ENCODE results near the gene CEMIP2. TPM values are rescaled to one million over a fixed set of nuclear protein-coding genes. Genes with fewer than 3 reads are reported as not detected.

Gene CEMIP2
- total and polyA plus RNA-seq, 10 of the 15 experiments (the other 5 are each of a cell fraction or from before 2014, with no cell fraction given), result 0.50 to 19.2 (median 1.2) TPM

DNA sequence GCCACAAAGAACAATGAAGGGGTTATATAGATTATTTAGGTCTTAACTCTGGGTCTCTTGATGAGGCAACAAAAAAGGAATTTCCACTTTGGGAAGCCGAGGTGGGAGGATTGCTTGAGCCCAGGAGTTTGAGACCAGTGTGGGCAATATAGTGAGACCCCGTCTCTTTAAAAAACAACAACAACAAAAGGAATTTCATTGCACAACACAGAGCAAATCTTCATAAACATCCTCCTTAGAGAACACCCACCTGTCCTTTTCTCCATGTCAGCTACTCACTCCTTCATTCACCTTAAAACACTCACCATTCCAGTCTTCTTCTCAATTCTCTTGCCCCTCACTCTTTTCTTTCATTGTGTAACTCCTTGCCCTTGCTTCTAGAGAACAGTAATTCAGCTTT, 39.8 kb upstream of the CEMIP2 start:
- Histone ChIP-seq H3K79me2 (ENCODE audit: control insufficient read depth, insufficient read depth, low read length) (no peaks in the 10 kb centered on the region), H4K20me1 (ENCODE audit: control insufficient read depth, insufficient read depth) (no peaks in the 10 kb centered on the region), H3K36me3 (ENCODE audit: control insufficient read depth in 2 of 2, insufficient read depth in 2 of 2, low read length in 1 of 2) (no peaks in the 10 kb centered on the region), H3K27me3 (replicated peaks in 1 of 2; ENCODE audit: control insufficient read depth in 2 of 2, insufficient read depth in 2 of 2, low read length in 1 of 2) (no peaks in the 10 kb centered on the region), H3K4me3 (no peak overlapping the region), H3K27ac (ENCODE audit: control insufficient read depth, insufficient read depth) (no peak overlapping the region), H3K4me1 (ENCODE audit: control insufficient read depth, insufficient read depth, low read length) (no peaks in the 10 kb centered on the region), H3K9ac (ENCODE audit: control insufficient read depth, insufficient read depth, low read length) (no peak overlapping the region), H3K4me2 (ENCODE audit: control insufficient read depth, insufficient read depth) (no peak overlapping the region), H3K9me3 (replicated peaks; ENCODE audit: control insufficient read depth, insufficient read depth, low read length) (no peaks in the 10 kb centered on the region; the same call in 2 of the 3 replicates), H2AFZ (ENCODE audit: control insufficient read depth, low read depth, low read length) (no peak overlapping the region)
- no peak for DNase-seq (ENCODE audit: low read depth, low spot score)
- in situ Hi-C loops (cut with MboI) (loop anchor here (5.0 to 10.0 kb wide), 2 partner anchors 219 to 467 kb away; no protein-coding TSS in a partner anchor), intact Hi-C loops (cut with micrococcal nuclease; ENCODE audit: unreplicated experiment) (loop anchor here (5.0 to 10.0 kb wide), 2 partner anchors 164 to 467 kb away; no protein-coding TSS in a partner anchor)
- CTCF ChIA-PET, result interaction anchor here (0.9 to 12.3 kb wide), 9 partner anchors 11 to 231 kb away, joined by 3 to 213 read pairs (median 6); no protein-coding TSS in a partner anchor
- TF ChIP-seq, protein P1, sequence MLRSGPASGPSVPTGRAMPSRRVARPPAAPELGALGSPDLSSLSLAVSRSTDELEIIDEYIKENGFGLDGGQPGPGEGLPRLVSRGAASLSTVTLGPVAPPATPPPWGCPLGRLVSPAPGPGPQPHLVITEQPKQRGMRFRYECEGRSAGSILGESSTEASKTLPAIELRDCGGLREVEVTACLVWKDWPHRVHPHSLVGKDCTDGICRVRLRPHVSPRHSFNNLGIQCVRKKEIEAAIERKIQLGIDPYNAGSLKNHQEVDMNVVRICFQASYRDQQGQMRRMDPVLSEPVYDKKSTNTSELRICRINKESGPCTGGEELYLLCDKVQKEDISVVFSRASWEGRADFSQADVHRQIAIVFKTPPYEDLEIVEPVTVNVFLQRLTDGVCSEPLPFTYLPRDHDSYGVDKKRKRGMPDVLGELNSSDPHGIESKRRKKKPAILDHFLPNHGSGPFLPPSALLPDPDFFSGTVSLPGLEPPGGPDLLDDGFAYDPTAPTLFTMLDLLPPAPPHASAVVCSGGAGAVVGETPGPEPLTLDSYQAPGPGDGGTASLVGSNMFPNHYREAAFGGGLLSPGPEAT (IDR thresholded peaks at IDR 0.05; ENCODE audit: low read depth), result no peak
- TF ChIP-seq, protein P2, sequence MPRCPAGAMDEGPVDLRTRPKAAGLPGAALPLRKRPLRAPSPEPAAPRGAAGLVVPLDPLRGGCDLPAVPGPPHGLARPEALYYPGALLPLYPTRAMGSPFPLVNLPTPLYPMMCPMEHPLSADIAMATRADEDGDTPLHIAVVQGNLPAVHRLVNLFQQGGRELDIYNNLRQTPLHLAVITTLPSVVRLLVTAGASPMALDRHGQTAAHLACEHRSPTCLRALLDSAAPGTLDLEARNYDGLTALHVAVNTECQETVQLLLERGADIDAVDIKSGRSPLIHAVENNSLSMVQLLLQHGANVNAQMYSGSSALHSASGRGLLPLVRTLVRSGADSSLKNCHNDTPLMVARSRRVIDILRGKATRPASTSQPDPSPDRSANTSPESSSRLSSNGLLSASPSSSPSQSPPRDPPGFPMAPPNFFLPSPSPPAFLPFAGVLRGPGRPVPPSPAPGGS (IDR thresholded peaks at IDR 0.05; ENCODE audit: borderline replicate concordance, insufficient read depth, low read depth, low read length, poor library complexity, severe bottlenecking), result no peak
- TF ChIP-seq CBX3 (IDR thresholded peaks at IDR 0.05; ENCODE audit: borderline replicate concordance, low read depth) (no peak), BRCA1 (IDR thresholded peaks at IDR 0.05; ENCODE audit: low read depth, low read length) (no peak), ZZZ3 (IDR thresholded peaks at IDR 0.05; ENCODE audit: control insufficient read depth, insufficient read length, low read depth) (no peak)
- TF ChIP-seq, protein P3, sequence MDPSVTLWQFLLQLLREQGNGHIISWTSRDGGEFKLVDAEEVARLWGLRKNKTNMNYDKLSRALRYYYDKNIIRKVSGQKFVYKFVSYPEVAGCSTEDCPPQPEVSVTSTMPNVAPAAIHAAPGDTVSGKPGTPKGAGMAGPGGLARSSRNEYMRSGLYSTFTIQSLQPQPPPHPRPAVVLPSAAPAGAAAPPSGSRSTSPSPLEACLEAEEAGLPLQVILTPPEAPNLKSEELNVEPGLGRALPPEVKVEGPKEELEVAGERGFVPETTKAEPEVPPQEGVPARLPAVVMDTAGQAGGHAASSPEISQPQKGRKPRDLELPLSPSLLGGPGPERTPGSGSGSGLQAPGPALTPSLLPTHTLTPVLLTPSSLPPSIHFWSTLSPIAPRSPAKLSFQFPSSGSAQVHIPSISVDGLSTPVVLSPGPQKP (IDR thresholded peaks at IDR 0.05; ENCODE audit: low read depth, low read length), result no peak
- RAD21 ChIA-PET (ENCODE audit: unreplicated experiment), result interaction anchor here (1.1 to 6.8 kb wide), 2 partner anchors 26 to 217 kb away, joined by 3 to 85 read pairs; no protein-coding TSS in a partner anchor
- FAIRE-seq, result no peak
- SMC1A ChIA-PET (ENCODE audit: uncharacterized antibody, unreplicated experiment), result interaction anchor here (1.2 to 6.7 kb wide), 7 partner anchors 8 to 216 kb away, joined by 3 to 93 read pairs (median 7); no protein-coding TSS in a partner anchor
- ATAC-seq, result no peak
- POLR2A ChIA-PET, result no interaction called here
- WGBS (ENCODE audit: insufficient coverage, insufficient replicate concordance, low lambda C conversion rate, missing lambda C conversion rate), result 33% methylated on average over 2 of the region's 2 CpGs
- no TSS peak for BruUV-seq (replicated peaks)

Data from GM12878 (cell line).